Endothelial cell of hepatic sinusoid (primary cell): ENCODE data around the gene SMCHD1.
"Not testable (repeated sequence)": the region's sequence is repeated elsewhere in the genome, so short reads cannot be mapped to it uniquely, and the experiment has no call there.

ENCODE experiments used
- in situ Hi-C: cut with HindIII; loops from 2 replicates; pipeline ENCODE4 v1.10.0; 2017; ENCODE audit warnings: low sequenced_read_pairs

The SMCHD1 gene

DNA sequence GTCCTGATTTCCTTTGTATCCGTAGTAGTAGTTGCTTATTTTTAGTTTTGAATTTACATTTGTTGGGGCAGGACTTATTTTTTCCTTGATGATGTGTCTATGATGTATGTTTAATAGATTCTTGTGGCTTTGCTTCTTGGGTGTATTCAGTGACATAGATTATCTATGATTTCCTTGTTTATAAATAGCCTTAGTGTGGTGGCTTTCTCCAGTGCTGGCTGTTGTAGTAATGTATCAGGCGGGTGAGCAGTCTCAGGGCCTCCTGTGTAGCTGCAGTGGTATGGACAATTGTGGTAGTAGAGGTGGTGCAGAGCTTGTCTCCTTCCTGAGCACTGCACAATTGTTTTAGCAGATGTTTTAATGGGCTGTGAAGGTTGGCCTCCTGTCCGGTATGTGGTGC, 60.5 kb downstream of the SMCHD1 start:
- in situ Hi-C loops = no loop called here

- in situ Hi-C loops = no loop called here
Observed at GRCh38 chr18:2716394-2717326, 61.1 kb downstream of the SMCHD1 start.

- in situ Hi-C loops = no loop called here
Observed at GRCh38 chr18:2717407-2717806, 61.9 kb downstream of the SMCHD1 start.

DNA sequence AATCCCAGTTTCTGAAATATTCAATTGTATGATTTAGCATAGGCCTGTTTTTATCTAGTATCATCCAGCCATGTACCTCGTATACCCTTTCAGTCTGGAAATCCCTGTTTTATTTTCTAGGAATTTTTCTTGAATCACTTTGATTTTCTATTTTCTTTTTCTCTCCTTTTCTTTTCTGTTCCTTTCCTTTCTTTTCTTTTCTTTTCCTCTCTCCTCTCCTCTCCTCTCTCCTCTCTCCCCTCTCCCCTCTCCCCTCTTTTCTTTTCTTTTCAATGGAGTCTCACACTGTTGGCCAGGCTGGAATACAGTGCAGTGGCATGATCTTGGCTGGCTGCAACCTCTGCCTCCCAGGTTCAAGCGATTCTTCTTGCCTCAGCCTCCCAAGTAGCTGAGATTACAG, 63.5 kb downstream of the SMCHD1 start:
- in situ Hi-C loops = no loop called here

DNA sequence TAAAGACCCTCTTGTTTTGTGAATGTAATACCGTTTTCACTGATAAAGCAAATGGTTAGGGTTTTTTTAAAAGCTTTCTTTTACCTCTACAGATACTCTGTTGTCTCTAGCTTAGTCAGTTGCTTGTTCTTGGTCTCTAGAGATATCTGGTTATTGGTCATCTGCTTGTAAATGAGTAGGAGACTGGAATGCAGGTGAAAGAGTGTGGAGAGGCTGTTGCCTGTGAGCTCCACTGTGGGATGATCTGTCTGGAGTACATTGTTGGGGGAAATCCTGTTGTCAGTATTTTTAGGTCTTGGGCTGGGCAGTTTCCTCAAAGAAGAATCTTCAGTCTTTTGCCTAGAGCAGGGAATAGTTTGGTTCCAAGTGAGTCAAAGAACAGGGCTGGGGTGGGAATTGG, 67.7 kb downstream of the SMCHD1 start:
- in situ Hi-C loops = no loop called here

DNA sequence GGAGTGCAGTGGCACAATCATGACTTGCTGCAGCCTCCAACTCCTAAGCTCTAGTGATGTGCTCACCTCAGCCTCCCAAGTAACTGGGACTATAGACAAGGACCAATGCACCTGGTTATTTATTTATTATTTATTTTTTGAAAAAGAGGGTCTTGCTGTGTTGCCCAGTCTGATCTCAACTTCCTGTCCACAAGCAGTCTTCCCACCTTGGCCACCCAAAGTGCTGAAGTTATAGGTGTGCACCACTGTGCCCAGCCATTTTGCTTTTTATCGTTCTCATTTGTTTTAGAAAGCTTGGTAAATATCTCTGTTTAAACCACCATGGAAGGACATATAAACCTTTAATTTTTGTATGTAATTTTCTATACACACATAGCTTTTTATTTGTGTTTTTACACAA, 74.2 kb downstream of the SMCHD1 start:
- in situ Hi-C loops = no loop called here

- in situ Hi-C loops = no loop called here
Observed at GRCh38 chr18:2736823-2737222, 81.3 kb downstream of the SMCHD1 start.

- in situ Hi-C loops = not testable (repeated sequence)
Observed at GRCh38 chr18:2740082-2740481, 84.6 kb downstream of the SMCHD1 start.

GRCh38 chr18:2746274-2746673, 90.7 kb downstream of the SMCHD1 start:
- in situ Hi-C loops = no loop called here

GRCh38 chr18:2758309-2758708, 102.8 kb downstream of the SMCHD1 start:
- in situ Hi-C loops = no loop called here

GRCh38 chr18:2774669-2775068, 119.1 kb downstream of the SMCHD1 start:
- in situ Hi-C loops = loop anchor here (5.0 kb wide), 1 partner anchor 53 kb away; no protein-coding TSS in a partner anchor

GRCh38 chr18:2776601-2777000, 121.1 kb downstream of the SMCHD1 start:
- in situ Hi-C loops = loop anchor here (5.0 kb wide), 1 partner anchor 51 kb away; no protein-coding TSS in a partner anchor

GRCh38 chr18:2777241-2777640, 121.7 kb downstream of the SMCHD1 start:
- in situ Hi-C loops = loop anchor here (5.0 kb wide), 1 partner anchor 50 kb away; no protein-coding TSS in a partner anchor

DNA sequence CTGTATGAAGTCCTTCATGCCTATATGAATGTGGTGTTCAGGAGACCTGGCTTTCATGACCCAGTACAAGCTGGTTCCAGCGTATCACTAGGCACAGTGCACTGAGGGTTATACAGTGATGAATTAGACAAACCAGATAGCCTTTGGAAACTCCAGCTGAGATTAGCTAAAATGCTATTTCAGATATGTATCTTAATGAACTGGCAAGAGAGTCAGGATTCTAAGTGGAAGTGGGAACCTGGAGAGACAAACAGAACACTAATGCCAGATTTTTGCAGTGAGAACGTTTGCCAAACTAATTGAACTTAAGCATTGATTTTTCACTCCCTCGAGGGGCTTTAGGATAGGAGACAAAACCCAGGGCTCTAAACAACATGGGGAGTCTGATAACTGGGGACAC, 125.2 kb downstream of the SMCHD1 start:
- in situ Hi-C loops = no loop called here

DNA sequence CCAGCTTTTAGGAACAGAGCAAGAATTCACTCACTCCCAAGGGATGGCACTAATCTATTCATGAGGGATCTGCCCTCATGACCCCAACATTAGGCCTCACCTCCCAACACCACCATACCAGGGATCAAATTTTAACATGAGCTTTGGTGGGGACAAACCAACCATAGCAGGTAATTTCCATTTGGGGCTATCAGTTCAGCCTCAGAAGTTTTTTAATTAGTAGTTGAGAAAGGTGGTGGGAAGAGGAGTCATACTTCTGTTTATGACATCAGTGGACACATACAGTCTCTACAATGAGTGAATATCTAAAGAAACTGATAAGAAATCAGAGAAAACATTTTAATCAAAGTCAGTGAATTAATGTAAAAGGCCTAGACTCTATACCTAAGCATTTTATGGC, 131.7 kb downstream of the SMCHD1 start:
- in situ Hi-C loops = no loop called here

DNA sequence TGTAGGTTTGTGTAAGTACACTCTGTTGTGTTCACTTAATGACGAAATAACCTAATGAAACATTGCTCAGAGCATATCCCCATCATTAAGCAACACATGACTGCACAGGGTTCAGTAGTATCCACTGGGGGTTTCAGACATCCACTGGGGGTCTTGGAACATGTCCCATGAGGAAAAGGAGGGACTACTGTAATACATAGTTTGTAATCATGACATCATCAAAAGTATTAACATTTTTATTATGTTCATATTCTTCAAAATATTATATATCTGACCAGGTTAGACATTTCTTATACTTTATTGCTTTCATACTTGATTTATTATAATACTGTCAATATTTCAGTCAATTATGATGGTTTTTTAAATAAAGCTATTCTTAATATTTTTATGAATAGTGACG, 136.9 kb downstream of the SMCHD1 start:
- in situ Hi-C loops = no loop called here

DNA sequence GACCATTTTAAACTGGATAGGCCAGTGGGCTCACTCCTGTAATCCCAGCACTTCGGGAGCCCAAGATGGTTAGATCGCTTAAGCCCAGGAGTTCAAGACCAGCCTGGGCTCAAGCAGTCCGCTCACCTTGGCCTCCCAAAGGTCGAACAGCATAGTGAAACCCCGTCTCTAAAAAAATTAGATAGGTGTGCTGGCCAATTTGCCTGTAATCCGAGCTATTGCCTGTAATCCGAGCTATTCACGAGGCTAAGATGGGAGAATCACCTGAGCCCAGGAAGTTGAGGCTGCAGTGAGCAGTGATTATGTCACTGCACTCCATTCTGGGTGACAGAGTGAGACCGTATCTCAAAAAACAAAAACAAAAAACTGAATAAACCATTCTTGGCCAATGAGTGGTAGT, 138.6 kb downstream of the SMCHD1 start:
- in situ Hi-C loops = no loop called here

- in situ Hi-C loops = no loop called here
Observed at GRCh38 chr18:2797951-2798350, 142.4 kb downstream of the SMCHD1 start.

- in situ Hi-C loops = no loop called here
Observed at GRCh38 chr18:2799369-2799768, 143.8 kb downstream of the SMCHD1 start.

DNA sequence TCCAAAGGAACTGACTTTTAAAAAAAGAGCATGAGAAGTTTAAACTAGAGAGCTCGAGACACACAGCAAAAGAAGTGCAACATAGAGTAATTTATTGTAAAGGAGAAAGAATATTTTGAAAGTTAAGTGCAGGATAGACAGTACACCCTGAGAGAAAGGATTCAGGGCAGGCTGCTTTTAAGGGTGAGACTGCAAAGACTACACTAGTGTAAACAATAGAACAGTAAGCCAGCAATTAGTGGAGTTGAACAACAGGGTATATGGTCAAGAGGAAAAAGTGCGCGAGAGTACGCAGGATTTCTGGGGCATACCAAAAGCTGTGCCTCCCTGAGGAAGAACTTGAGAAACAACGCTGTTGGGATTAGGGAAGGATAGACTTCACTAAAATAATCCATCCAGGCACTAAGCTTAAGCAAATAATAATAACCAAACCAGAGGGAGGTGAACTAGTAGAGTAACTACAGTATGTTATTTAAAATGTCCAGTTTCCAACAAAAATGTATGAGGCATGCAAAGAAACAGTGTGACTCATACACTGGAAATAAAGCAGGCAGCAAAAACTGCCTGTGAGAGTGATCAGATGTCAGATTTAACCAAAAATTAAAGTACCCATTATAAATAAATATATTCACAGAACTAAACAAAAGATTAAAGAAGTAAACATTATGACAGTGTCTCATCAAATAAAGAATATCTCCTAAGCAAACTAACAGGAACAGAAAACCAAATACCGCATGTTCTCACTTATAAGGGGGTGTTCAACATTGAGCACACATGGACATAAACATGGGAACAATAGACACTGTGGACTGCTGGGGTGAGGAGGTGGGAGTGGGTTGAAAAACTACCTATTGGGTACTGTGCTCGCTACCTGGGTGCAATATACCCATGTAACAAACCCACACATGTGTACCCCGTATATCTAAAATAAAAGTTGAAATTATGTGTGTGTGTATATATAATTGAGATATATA, 150.7 kb downstream of the SMCHD1 start:
- in situ Hi-C loops = no loop called here

DNA sequence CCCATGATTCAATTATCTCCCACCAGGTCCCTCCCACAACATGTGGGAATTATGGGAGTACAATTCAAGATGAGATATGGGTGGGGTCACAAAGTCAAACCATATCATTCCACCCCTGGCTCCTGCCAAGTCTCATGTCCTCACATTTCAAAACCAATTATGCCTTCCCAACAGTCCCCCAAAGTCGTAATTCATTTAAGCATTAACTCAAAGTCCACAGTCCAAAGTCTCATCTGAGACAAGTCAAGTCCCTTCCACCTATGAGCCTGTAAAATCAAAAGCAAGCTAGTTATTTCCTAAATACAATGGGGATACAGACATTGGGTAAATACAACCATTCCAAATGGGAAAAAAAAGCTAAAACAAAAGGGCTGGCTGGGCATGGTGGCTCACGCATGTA, 153.1 kb downstream of the SMCHD1 start:
- in situ Hi-C loops = not testable (repeated sequence)
